Activated T-helper 1 cell treated with anti-CD3 and anti-CD28 coated beads, Interleukin-12 subunit alpha, Interleukin-12 subunit beta, Interleukin-2, Interleukin-4 antibody, amounts not matched to agents 30 ng/mL and 10 ng/mL and 1 ng/mL, durations not matched to agents 14 hours and 24 hours and 36 hours (primary cell): ENCODE measurements around the gene FAM184A. TPM values are rescaled to one million over a fixed set of nuclear protein-coding genes. Genes with fewer than 3 reads are reported as not detected.

Experiments
- DNase-seq: peaks from one replicate; pipeline ENCODE4 v3.0.0; 2021; ENCODE audit warnings: low spot score
- H3K27ac Mint-ChIP-seq: one replicate; pipeline ENCODE4 v1.8.0; 2021; ENCODE audit warnings: mild to moderate bottlenecking, mixed read lengths
- H3K27me3 Mint-ChIP-seq: one replicate; pipeline ENCODE4 v1.8.0; 2022; ENCODE audit warnings: mild to moderate bottlenecking, moderate library complexity, mixed read lengths; ENCODE audit not compliant: insufficient read depth
- H3K36me3 Mint-ChIP-seq: one replicate; pipeline ENCODE4 v1.8.0; 2021; ENCODE audit warnings: low read depth, mixed read lengths
- H3K4me1 Mint-ChIP-seq: one replicate; pipeline ENCODE4 v1.8.0; 2021; ENCODE audit warnings: low read depth, mixed read lengths
- H3K4me3 Mint-ChIP-seq: one replicate; pipeline ENCODE4 v1.8.0; 2021; ENCODE audit warnings: mild to moderate bottlenecking, moderate library complexity, mixed read lengths
- H3K9me3 Mint-ChIP-seq: one replicate; pipeline ENCODE4 v1.8.0; 2021; ENCODE audit warnings: mixed read lengths
- intact Hi-C: fragments of 100-400 bp; cut with micrococcal nuclease; formaldehyde crosslinking; loops from one replicate; pipeline ENCODE4 v1.15.1; 2024
- total RNA-seq: library from RNA; stranded (reverse); gene quantifications from 2 replicates; pipeline ENCODE4 v1.2.3, GENCODE V29; 2022

Gene FAM184A
- total RNA-seq, 1 donor from 2014 or later = 9.4 TPM

GRCh38 chr6:119037264-119037663, 41.2 kb downstream of the FAM184A start:
- Mint-ChIP-seq H3K27me3 (no peaks in the 10 kb centered on the region), H3K36me3 (no peaks in the 10 kb centered on the region), H3K9me3 (no peaks in the 10 kb centered on the region), H3K27ac (no peak overlapping the region), H3K4me3 (no peak overlapping the region), H3K4me1 (no peaks in the 10 kb centered on the region)
- intact Hi-C loops = no loop called here
- DNase-seq = no peak

- intact Hi-C loops = no loop called here
- H3K9me3 Mint-ChIP-seq = no peaks in the 10 kb centered on the region
- DNase-seq = no peak
- no peak overlapping the region for H3K27ac Mint-ChIP-seq
- no peaks in the 10 kb centered on the region for H3K4me1 Mint-ChIP-seq
- H3K36me3 Mint-ChIP-seq = no peaks in the 10 kb centered on the region
- H3K27me3 Mint-ChIP-seq = no peaks in the 10 kb centered on the region
- no peak overlapping the region for H3K4me3 Mint-ChIP-seq
These were observed 42.4 kb downstream of the FAM184A start for GRCh38 chr6:119036081-119036480.

GRCh38 chr6:119035459-119035858, 43.0 kb downstream of the FAM184A start:
- Mint-ChIP-seq H3K36me3 (no peaks in the 10 kb centered on the region), H3K4me1 (no peaks in the 10 kb centered on the region), H3K27ac (no peak overlapping the region), H3K4me3 (no peak overlapping the region), H3K9me3 (no peaks in the 10 kb centered on the region), H3K27me3 (no peaks in the 10 kb centered on the region)
- intact Hi-C loops = no loop called here
- no peak for DNase-seq

DNA sequence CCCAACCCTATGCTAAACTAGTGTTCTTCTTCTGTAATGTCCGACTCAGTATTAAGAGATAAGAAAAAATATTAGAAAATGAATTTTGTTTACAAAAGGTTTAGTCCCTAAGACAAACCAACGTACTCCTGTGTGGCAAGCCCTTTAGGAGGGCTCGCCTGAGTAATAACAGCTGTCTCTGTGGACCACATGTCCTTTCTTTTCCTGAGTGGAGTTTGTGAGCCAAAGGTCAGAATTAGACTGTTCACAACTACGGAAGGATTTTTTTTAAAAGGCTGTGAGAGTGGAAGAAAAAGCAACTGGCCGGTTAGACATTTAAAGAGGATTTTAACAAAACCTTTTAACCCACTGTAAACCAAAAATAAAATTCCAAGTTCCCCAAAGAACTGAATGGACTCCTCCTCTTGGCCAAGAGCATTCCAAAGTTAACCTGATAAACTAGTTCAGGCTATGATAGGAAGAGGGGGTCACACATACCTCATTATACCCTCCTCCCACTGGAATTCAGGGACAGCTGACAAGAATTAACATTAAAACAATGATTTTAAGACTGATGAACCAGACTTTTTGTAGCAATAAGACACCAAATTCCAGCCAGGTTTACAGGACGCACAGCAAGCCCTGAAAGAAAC, 43.5 kb downstream of the FAM184A start:
- Mint-ChIP-seq H3K27ac (no peak overlapping the region), H3K4me1 (no peaks in the 10 kb centered on the region), H3K4me3 (no peak overlapping the region), H3K36me3 (no peaks in the 10 kb centered on the region), H3K27me3 (no peaks in the 10 kb centered on the region), H3K9me3 (no peaks in the 10 kb centered on the region)
- DNase-seq = no peak
- intact Hi-C loops = no loop called here

DNA sequence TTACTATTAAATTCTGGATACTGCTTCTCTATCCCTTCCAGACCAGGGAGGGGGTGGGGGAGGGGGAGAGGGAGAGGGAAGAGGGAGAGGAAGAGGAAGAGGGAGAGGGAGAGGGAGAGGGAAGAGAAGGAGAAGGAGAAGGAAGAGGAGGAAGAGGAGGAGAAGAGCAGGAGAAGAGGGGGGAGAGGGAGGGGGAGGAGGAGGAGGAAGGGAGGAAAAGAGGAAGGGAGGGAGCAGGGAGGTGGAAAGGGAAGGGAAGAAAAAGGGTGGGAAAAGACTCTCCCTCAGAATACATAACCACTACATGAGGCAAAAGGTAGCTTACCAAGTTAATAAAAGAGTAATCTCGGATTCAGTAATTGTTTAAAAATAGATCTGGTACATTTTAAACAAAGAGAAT, 46.0 kb downstream of the FAM184A start:
- Mint-ChIP-seq H3K27me3 (no peaks in the 10 kb centered on the region), H3K4me1 (no peaks in the 10 kb centered on the region), H3K27ac (no peak overlapping the region), H3K9me3 (no peaks in the 10 kb centered on the region), H3K4me3 (no peak overlapping the region), H3K36me3 (no peaks in the 10 kb centered on the region)
- intact Hi-C loops = no loop called here
- DNase-seq = no peak

DNA sequence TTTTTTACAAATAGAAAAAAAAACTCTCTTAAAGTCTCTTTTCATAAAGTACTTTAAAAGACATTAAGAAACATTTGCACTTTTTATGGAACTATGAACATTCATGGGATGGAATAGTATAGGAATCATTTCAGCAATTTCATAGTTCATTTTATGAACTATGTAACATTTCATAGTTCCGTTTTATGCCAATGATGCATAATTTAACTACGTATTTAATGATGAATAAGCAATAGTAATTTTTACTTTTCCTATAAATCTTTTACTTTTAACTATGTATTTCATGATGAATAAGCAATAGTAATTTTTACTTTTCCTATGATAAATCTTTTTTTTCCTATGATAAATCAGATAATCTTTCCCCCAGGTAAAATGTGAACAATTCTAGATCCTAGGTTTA, 47.7 kb downstream of the FAM184A start:
- Mint-ChIP-seq H3K36me3 (no peaks in the 10 kb centered on the region), H3K27me3 (no peaks in the 10 kb centered on the region), H3K9me3 (no peaks in the 10 kb centered on the region), H3K4me1 (no peaks in the 10 kb centered on the region), H3K27ac (no peak overlapping the region), H3K4me3 (no peak overlapping the region)
- DNase-seq = no peak
- intact Hi-C loops = no loop called here

GRCh38 chr6:119028091-119028490, 50.4 kb downstream of the FAM184A start:
- DNase-seq = no peak

GRCh38 chr6:119027465-119027864, 51.0 kb downstream of the FAM184A start:
- Mint-ChIP-seq H3K4me3 (no peak overlapping the region), H3K36me3 (no peaks in the 10 kb centered on the region), H3K27me3 (no peaks in the 10 kb centered on the region), H3K4me1 (no peaks in the 10 kb centered on the region), H3K9me3 (no peaks in the 10 kb centered on the region), H3K27ac (no peak overlapping the region)
- intact Hi-C loops = no loop called here
- no peak for DNase-seq

More at GRCh38 chr6:119028091-119028490, 50.4 kb downstream of the FAM184A start:
- intact Hi-C loops = no loop called here
- no peak overlapping the region for H3K4me3 Mint-ChIP-seq
- no peaks in the 10 kb centered on the region for H3K4me1 Mint-ChIP-seq
- H3K27ac Mint-ChIP-seq = no peak overlapping the region
- no peaks in the 10 kb centered on the region for H3K36me3 Mint-ChIP-seq
- H3K9me3 Mint-ChIP-seq = no peaks in the 10 kb centered on the region
- H3K27me3 Mint-ChIP-seq = no peaks in the 10 kb centered on the region

DNA sequence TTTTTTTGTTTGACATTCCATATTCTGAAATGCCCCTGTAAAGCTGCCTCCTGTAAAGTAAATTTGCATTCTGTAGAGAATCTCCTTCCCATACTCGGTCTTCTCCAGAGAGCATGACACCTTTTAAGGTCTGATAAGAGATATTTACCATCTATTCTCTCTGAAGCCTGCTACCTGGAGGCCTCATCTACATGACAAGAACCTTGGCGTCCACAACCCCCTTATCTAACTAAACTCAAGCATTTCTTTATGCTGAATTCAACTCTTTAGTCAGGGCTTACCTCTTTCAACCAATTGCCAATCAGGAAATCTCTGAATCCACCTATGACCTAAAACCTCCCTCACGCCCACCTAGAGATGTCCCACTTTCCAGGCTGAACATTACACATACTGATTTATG, 51.6 kb downstream of the FAM184A start:
- H3K27ac Mint-ChIP-seq = no peak overlapping the region
- H3K4me3 Mint-ChIP-seq = no peak overlapping the region
- H3K9me3 Mint-ChIP-seq = no peaks in the 10 kb centered on the region
- no peaks in the 10 kb centered on the region for H3K27me3 Mint-ChIP-seq
- H3K36me3 Mint-ChIP-seq = no peaks in the 10 kb centered on the region
- intact Hi-C loops = no loop called here
- no peak for DNase-seq
- no peaks in the 10 kb centered on the region for H3K4me1 Mint-ChIP-seq

DNA sequence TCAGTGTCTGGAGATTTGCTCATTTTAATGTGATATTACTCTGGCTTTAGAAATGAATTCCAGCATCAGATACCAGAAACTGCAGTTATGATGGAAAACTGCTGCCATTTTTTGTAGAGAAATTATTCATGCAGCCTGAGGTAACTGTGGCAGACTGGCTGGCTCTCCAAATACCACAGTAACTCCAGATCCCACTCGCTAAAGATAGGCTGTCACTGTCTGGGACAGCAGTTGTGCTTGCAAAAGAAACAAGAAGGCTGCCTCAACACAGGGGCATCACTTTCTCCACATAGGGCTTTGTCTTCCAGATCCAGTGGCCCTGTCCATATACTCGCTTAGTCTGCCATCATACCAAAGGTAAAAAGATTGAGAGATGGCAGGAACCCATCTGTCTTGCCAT, 52.7 kb downstream of the FAM184A start:
- Mint-ChIP-seq H3K4me1 (peaks cover 2% of the 10 kb centered on the region), H3K4me3 (no peak overlapping the region), H3K27ac (no peak overlapping the region), H3K36me3 (no peaks in the 10 kb centered on the region), H3K9me3 (no peaks in the 10 kb centered on the region), H3K27me3 (no peaks in the 10 kb centered on the region)
- intact Hi-C loops = no loop called here
- no peak for DNase-seq

DNA sequence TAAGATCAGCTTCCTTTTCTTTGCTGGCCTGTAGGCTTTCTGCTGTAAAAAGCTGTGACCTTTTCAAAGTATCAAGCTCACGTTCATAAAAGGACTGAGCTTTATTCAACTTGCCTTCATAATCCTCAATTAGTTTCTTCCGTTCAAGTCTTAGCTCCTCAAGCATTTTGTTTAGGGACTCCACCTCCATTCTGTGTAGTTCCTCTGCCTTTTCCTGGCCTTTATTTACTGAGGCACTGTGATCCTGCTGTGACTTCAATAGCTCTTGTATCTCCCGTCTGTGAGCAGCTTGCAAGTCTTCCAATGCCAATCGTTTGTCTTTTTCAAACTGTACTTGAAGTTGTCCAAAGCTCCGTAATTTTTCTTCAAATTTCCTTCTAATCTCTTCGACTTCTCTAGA, 54.4 kb downstream of the FAM184A start:
- intact Hi-C loops = no loop called here
- Mint-ChIP-seq H3K4me1 (peaks cover 6% of the 10 kb centered on the region), H3K36me3 (no peaks in the 10 kb centered on the region), H3K27me3 (no peaks in the 10 kb centered on the region), H3K27ac (no peak overlapping the region), H3K4me3 (no peak overlapping the region), H3K9me3 (no peaks in the 10 kb centered on the region)
- no peak for DNase-seq

DNA sequence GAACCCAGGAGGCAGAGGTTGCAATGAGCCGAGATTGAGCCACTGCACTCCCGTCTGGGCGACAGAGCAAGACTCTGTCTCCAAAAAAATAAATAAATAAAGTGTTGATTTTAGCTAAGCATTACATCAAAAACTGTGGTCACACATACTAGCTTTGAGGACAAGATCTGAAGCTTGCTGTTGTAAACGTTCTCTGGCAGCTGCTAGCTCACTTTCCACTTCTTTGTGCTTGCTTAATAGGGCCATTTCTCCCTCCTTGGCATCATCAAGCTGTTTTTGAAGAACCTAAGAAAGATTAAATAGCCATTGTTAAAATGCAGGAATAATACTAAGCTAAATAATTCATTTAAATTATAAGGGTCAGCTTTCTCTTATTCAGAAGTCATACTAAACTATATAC, 55.7 kb downstream of the FAM184A start:
- Mint-ChIP-seq H3K36me3 (no peaks in the 10 kb centered on the region), H3K4me1 (peaks cover 6% of the 10 kb centered on the region), H3K27ac (no peak overlapping the region), H3K9me3 (no peaks in the 10 kb centered on the region), H3K4me3 (no peak overlapping the region), H3K27me3 (no peaks in the 10 kb centered on the region)
- intact Hi-C loops = no loop called here
- DNase-seq = no peak

- no peak overlapping the region for H3K27ac Mint-ChIP-seq
- H3K4me1 Mint-ChIP-seq = peaks cover 6% of the 10 kb centered on the region
- no peaks in the 10 kb centered on the region for H3K27me3 Mint-ChIP-seq
- no peak for DNase-seq
- no peak overlapping the region for H3K4me3 Mint-ChIP-seq
- intact Hi-C loops = no loop called here
- H3K9me3 Mint-ChIP-seq = no peaks in the 10 kb centered on the region
- H3K36me3 Mint-ChIP-seq = peaks cover 6% of the 10 kb centered on the region
These were observed 57.6 kb downstream of the FAM184A start for GRCh38 chr6:119020597-119021561.
